GM12801 (cell line): ENCODE results near the gene ACTN4.

Experiments
- CTCF ChIP-seq: IDR thresholded peaks from one replicate; pipeline ENCODE4 v1.5.1; 2011; ENCODE audit warnings: control low read depth; ENCODE audit not compliant: insufficient read length; ENCODE audit errors: extremely low read depth

ACTN4 gene

DNA sequence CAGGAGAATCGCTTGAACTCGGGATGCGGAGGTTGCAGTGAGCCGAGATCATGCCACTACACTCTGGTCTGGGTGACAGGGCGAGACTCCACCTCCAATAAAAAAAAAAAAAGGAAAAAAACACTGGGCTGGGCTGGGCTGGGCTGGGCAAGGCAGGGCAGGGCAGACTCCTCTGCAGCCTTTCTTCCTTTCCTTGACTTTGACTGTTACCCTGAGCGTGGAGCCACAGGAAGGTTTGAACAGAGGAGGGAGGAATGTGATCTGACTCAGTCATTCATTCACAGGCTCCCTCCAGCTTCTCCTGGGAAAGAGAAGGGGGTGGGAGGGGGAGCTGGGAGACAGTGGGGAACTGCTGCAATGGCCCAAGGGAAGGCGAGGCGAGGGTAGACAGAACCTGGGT lies 2.7 kb upstream of the ACTN4 start:
- no peak for TF ChIP-seq CTCF

GRCh38 chr19:38647966-38648768 lies 718 bp downstream of the ACTN4 start:
- TF ChIP-seq CTCF, result no peak

GRCh38 chr19:38648769-38649304 lies 1.4 kb downstream of the ACTN4 start:
- no peak for TF ChIP-seq CTCF

GRCh38 chr19:38649305-38650171 lies 2.1 kb downstream of the ACTN4 start:
- no peak for TF ChIP-seq CTCF

DNA sequence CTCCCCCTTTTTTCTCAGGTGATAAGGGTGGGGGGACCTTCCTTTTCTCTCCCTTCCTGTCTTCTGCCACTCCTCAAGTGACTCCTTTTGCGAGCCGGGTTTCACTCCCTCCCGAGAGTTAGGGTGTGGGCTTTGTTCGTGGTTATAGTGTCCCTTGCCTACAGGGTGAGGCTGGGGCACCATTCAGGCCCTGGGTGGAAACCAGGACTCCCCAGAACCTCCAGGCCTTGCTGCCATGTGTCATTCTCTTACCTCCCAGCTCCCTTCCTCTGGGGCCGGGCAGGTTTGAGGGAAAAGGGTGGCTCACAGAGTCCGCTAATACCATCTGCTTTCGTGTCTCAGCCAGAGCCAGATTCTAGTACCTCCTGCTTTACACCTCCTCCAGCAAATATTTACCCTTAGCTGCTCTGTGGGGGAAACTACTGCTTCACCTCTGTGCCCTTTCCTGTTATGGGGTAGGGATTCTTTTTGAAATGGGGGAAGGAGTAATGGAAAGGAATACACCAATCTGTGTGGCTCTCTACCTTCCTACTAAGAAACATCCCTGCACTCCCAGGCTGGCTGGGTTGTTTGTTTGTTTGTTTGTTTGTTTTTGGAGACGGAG lies 2.8 kb downstream of the ACTN4 start:
- no peak for TF ChIP-seq CTCF

GRCh38 chr19:38650911-38651584 lies 3.6 kb downstream of the ACTN4 start:
- TF ChIP-seq CTCF, result no peak
